ENCODE results near the gene STAC2.

- no peak for TF ChIP-seq CTCF (IDR thresholded peaks at IDR 0.05)
- no peak for TF ChIP-seq POLR2A (IDR thresholded peaks at IDR 0.05)
- TF ChIP-seq EP300 (IDR thresholded peaks at IDR 0.05) = no peak
These were observed 44.4 kb downstream of the STAC2 start for GRCh38 chr17:39181303-39181702.
